GM23338 (cell line): ENCODE data around the gene KHDC1. TPM values are rescaled to one million over a fixed set of nuclear protein-coding genes. Genes with fewer than 3 reads are reported as not detected.

Experiments used
- ATAC-seq: fragments of 200-7000 bp; cut with Tn5 transposase; 3 replicates; pipeline ENCODE4 v1.9.1; 2020
- DNase-seq: peaks from one replicate; pipeline ENCODE4 v3.0.0-alpha.2; 2015; ENCODE audit warnings: low spot score
- H2AFZ ChIP-seq: fragments of 200-600 bp; sonication (generic); 2 replicates; pipeline ENCODE4 v1.8.0; 2016; ENCODE audit warnings: antibody characterized with exemption, mild to moderate bottlenecking, moderate library complexity
- H3F3A ChIP-seq: fragments of 200-600 bp; sonication (generic); replicated peaks from 2 replicates; pipeline ENCODE4 v1.8.0; 2017; ENCODE audit warnings: antibody characterized with exemption, mixed run types, low read depth
- H3K27ac ChIP-seq: fragments of 200-600 bp; sonication (generic); 2 replicates; pipeline ENCODE4 v1.6.1; 2016; ENCODE audit warnings: low read depth
- H3K27me3 ChIP-seq: fragments of 200-600 bp; sonication (generic); 2 replicates; pipeline ENCODE4 v1.8.0; 2016; ENCODE audit warnings: mild to moderate bottlenecking, mixed run types, moderate library complexity; ENCODE audit not compliant: insufficient read depth
- H3K36me3 ChIP-seq: fragments of 200-600 bp; sonication (generic); 2 replicates; pipeline ENCODE4 v1.8.0; 2016; ENCODE audit warnings: mild to moderate bottlenecking; ENCODE audit not compliant: insufficient read depth
- H3K4me1 ChIP-seq: fragments of 200-600 bp; sonication (generic); 2 replicates; pipeline ENCODE4 v1.8.0; 2016; ENCODE audit warnings: mild to moderate bottlenecking, moderate library complexity; ENCODE audit not compliant: insufficient read depth
- H3K4me2 ChIP-seq: fragments of 200-600 bp; sonication (generic); 2 replicates; pipeline ENCODE4 v1.7.1; 2017; ENCODE audit warnings: mixed run types
- H3K4me3 ChIP-seq: fragments of 200-600 bp; sonication (generic); 2 replicates; pipeline ENCODE4 v1.6.1; 2016; ENCODE audit warnings: mixed run types
- H3K79me2 ChIP-seq: fragments of 200-600 bp; sonication (generic); replicated peaks from 2 replicates; pipeline ENCODE4 v1.8.0; 2017; ENCODE audit warnings: mild to moderate bottlenecking; ENCODE audit not compliant: insufficient read depth
- H3K9me2 ChIP-seq: fragments of 200-600 bp; sonication (generic); 2 replicates; pipeline ENCODE4 v1.8.0; 2017; ENCODE audit not compliant: insufficient read depth
- H4K20me1 ChIP-seq: fragments of 200-600 bp; sonication (generic); replicated peaks from 2 replicates; pipeline ENCODE4 v1.8.0; 2017; ENCODE audit warnings: mild to moderate bottlenecking; ENCODE audit not compliant: insufficient read depth
- H3K27ac Mint-ChIP-seq: 2 replicates; pipeline ENCODE4 v1.8.0; 2020; ENCODE audit warnings: inconsistent platforms, mild to moderate bottlenecking, moderate library complexity, mixed read lengths
- H3K27me3 Mint-ChIP-seq: 3 replicates; pipeline ENCODE4 v1.8.0; 2022; ENCODE audit warnings: low read depth, mild to moderate bottlenecking, moderate library complexity, mixed read lengths, inconsistent platforms; ENCODE audit not compliant: insufficient read depth, poor library complexity
- H3K36me3 Mint-ChIP-seq: 3 replicates; pipeline ENCODE4 v1.8.0; 2021; ENCODE audit warnings: low read depth, mild to moderate bottlenecking, inconsistent platforms, moderate library complexity, mixed read lengths
- H3K4me1 Mint-ChIP-seq: 3 replicates; pipeline ENCODE4 v1.8.0; 2020; ENCODE audit warnings: mild to moderate bottlenecking, inconsistent platforms, mixed read lengths
- H3K4me3 Mint-ChIP-seq: 3 replicates; pipeline ENCODE4 v1.8.0; 2021; ENCODE audit warnings: moderate library complexity, mild to moderate bottlenecking, inconsistent platforms, mixed read lengths
- H3K9me3 Mint-ChIP-seq: 3 replicates; pipeline ENCODE4 v1.8.0; 2020; ENCODE audit warnings: moderate library complexity, mild to moderate bottlenecking, inconsistent platforms, mixed read lengths
- CREB1 ChIP-seq: fragments of 250-450 bp; sonication (Bioruptor Pico); IDR thresholded peaks from 2 replicates; pipeline ENCODE4 v1.5.0; 2020; ENCODE audit warnings: low read depth, mild to moderate bottlenecking, moderate library complexity
- EZH2 ChIP-seq: fragments of 200-600 bp; sonication (generic); IDR thresholded peaks from one replicate; pipeline ENCODE4 v1.8.0; 2017; ENCODE audit warnings: antibody characterized with exemption, mild to moderate bottlenecking, low read depth; ENCODE audit not compliant: unreplicated experiment
- JUNB ChIP-seq: IDR thresholded peaks from one replicate; pipeline ENCODE4 v1.6.1; 2016; ENCODE audit warnings: antibody characterized with exemption; ENCODE audit not compliant: unreplicated experiment
- STAT1 ChIP-seq: IDR thresholded peaks from one replicate; pipeline ENCODE4 v1.6.1; 2016; ENCODE audit warnings: antibody characterized with exemption; ENCODE audit not compliant: unreplicated experiment
- ZNF114 ChIP-seq: fragments of 250-450 bp; sonication (Bioruptor Pico); IDR thresholded peaks from 2 replicates; pipeline ENCODE4 v1.5.0; 2020; ENCODE audit warnings: mild to moderate bottlenecking, moderate library complexity
- ZNF331 ChIP-seq: fragments of 250-450 bp; sonication (Bioruptor Pico); IDR thresholded peaks from 2 replicates; pipeline ENCODE4 v1.5.0; 2020; ENCODE audit warnings: low read depth, mild to moderate bottlenecking, moderate library complexity
- polyA plus RNA-seq: library from polyadenylated mRNA; unstranded; fragments of >200 nt; fragmentation: Nextera tagmentation; extraction: Ambion mirVana; gene quantifications from 2 replicates; pipeline ENCODE4 v1.2.1, GENCODE V29; 2016
- total RNA-seq: library from RNA; depleted of rRNA; stranded (reverse); fragments of >200 nt; shearing (Covaris generic); gene quantifications from 2 replicates; pipeline ENCODE4 v1.2.3, GENCODE V29; 2014
- TF ChIP-seq, protein P1 (sequence below): IDR thresholded peaks from one replicate; pipeline ENCODE4 v1.6.1; 2018; ENCODE audit warnings: antibody characterized with exemption; ENCODE audit not compliant: unreplicated experiment

KHDC1 gene
- total and polyA plus RNA-seq, 2 experiments from 2014 or later = 5.6 to 6.9 TPM

DNA sequence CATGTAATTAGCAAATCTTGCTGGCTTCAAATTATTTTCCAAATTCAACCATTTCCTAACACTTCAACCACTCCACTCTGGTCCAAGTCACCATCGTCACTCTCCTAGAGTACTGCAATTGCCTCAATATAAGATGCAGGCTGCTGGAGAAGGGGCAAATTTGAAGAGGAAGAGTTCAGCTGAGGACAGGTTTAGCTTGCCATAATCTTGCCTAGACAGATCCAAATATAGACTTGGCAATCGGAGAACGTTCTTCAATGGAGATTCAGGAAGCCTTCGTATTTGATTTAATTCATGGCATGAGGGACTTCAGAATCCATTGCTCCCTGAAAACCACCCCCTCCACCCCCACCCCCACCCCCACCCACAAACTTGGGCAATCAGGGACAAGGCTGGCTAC lies 22.3 kb downstream of the KHDC1 start:
- Mint-ChIP-seq H3K36me3 (no peaks in the 10 kb centered on the region), H3K27ac (no peak overlapping the region)

DNA sequence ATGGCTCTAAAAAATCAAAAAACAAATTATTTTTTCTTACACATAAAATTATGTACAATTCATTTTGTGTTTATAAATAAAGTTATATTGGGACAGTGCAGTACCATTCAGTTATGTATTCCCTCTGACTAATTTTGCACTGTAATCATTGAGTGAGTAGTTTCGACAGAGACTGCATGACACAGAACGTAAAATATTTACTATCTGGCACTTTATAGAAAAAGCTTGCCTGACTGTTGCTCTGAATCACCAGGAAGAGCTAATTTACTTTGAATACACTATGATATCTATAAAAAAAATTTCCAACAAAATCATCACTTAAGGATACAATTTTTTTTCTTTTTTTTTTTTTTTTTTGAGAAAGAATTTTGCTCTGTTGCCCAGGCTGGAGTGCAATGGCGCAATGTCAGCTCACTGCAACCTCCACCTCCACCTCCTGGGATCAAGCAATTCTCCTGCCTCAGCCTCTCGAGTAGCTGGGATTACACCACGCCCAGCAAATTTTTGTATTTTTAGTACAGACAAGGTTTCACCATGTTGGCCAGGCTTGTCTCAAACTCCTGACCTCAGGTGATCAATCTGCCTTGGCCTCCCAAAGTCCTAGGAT lies 26.7 kb downstream of the KHDC1 start:
- Histone ChIP-seq H3K79me2 (no peaks in the 10 kb centered on the region), H4K20me1 (no peaks in the 10 kb centered on the region), H3K9me2 (no peaks in the 10 kb centered on the region), H3K27ac (no peak overlapping the region), H3K27me3 (no peaks in the 10 kb centered on the region), H3K36me3 (no peaks in the 10 kb centered on the region), H3K4me2 (no peak overlapping the region), H2AFZ (no peak overlapping the region), H3K4me3 (no peak overlapping the region), H3F3A (no peaks in the 10 kb centered on the region), H3K4me1 (peaks cover 7% of the 10 kb centered on the region; the same call in 1 of the 2 replicates)
- Mint-ChIP-seq H3K4me1 (peaks cover 5% of the 10 kb centered on the region; the same call in 1 of the 3 replicates), H3K27ac (no peak overlapping the region), H3K36me3 (no peaks in the 10 kb centered on the region), H3K4me3 (no peak overlapping the region), H3K27me3 (peaks cover 5% of the 10 kb centered on the region), H3K9me3 (no peaks in the 10 kb centered on the region)
- DNase-seq = no peak
- no peak for ATAC-seq
- TF ChIP-seq STAT1 = no peak

More for the DNA sequence above, 22.3 kb downstream of the KHDC1 start:
- Mint-ChIP-seq H3K4me3 (no peak overlapping the region), H3K27me3 (peaks cover 4% of the 10 kb centered on the region), H3K9me3 (no peaks in the 10 kb centered on the region), H3K4me1 (no peaks in the 10 kb centered on the region)
- Histone ChIP-seq H2AFZ (no peak overlapping the region), H3K36me3 (no peaks in the 10 kb centered on the region), H3F3A (no peaks in the 10 kb centered on the region), H3K4me2 (no peak overlapping the region), H3K9me2 (no peaks in the 10 kb centered on the region; the same call in 1 of the 2 replicates), H4K20me1 (no peaks in the 10 kb centered on the region), H3K4me3 (no peak overlapping the region), H3K27me3 (no peaks in the 10 kb centered on the region), H3K4me1 (no peaks in the 10 kb centered on the region), H3K27ac (no peak overlapping the region), H3K79me2 (no peaks in the 10 kb centered on the region)
- DNase-seq = no peak
- no peak for TF ChIP-seq JUNB
- TF ChIP-seq CREB1 = no peak
- no peak for TF ChIP-seq STAT1
- ATAC-seq = no peak

DNA sequence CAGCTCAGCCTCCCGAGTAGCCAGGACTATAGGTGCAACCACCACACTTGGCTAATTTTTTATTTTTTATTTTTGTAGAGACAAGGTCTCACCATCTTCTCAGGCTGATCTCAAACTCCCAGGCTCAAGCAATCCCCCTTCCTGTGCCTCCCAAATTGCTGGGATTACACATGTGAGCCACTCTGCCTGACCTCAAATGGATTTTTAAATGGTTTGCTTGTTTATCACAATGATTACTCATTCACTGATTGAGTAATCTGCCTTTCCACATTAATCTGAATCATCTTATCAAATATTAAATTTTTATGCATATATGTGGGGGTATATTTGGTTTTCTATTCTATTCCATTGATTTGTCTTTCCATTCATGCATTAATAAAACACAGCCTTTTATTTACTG lies 28.3 kb downstream of the KHDC1 start:
- Histone ChIP-seq H3K9me2 (no peaks in the 10 kb centered on the region), H3K4me3 (no peak overlapping the region), H3F3A (no peaks in the 10 kb centered on the region), H2AFZ (no peak overlapping the region), H3K79me2 (no peaks in the 10 kb centered on the region), H3K4me2 (no peak overlapping the region), H3K4me1 (peaks cover 7% of the 10 kb centered on the region; the same call in 1 of the 2 replicates), H3K36me3 (no peaks in the 10 kb centered on the region), H3K27ac (no peak overlapping the region), H4K20me1 (no peaks in the 10 kb centered on the region), H3K27me3 (no peaks in the 10 kb centered on the region)
- ATAC-seq = no peak
- Mint-ChIP-seq H3K27me3 (peaks cover 5% of the 10 kb centered on the region), H3K36me3 (no peaks in the 10 kb centered on the region), H3K9me3 (no peaks in the 10 kb centered on the region), H3K27ac (no peak overlapping the region), H3K4me1 (peaks cover 5% of the 10 kb centered on the region; the same call in 1 of the 3 replicates), H3K4me3 (no peak overlapping the region)
- no peak for DNase-seq
- TF ChIP-seq EZH2 (no peak), ZNF114 (no peak), STAT1 (no peak), ZNF331 (CRISPR knock-in tag) (no peak)
- TF ChIP-seq, protein P1, sequence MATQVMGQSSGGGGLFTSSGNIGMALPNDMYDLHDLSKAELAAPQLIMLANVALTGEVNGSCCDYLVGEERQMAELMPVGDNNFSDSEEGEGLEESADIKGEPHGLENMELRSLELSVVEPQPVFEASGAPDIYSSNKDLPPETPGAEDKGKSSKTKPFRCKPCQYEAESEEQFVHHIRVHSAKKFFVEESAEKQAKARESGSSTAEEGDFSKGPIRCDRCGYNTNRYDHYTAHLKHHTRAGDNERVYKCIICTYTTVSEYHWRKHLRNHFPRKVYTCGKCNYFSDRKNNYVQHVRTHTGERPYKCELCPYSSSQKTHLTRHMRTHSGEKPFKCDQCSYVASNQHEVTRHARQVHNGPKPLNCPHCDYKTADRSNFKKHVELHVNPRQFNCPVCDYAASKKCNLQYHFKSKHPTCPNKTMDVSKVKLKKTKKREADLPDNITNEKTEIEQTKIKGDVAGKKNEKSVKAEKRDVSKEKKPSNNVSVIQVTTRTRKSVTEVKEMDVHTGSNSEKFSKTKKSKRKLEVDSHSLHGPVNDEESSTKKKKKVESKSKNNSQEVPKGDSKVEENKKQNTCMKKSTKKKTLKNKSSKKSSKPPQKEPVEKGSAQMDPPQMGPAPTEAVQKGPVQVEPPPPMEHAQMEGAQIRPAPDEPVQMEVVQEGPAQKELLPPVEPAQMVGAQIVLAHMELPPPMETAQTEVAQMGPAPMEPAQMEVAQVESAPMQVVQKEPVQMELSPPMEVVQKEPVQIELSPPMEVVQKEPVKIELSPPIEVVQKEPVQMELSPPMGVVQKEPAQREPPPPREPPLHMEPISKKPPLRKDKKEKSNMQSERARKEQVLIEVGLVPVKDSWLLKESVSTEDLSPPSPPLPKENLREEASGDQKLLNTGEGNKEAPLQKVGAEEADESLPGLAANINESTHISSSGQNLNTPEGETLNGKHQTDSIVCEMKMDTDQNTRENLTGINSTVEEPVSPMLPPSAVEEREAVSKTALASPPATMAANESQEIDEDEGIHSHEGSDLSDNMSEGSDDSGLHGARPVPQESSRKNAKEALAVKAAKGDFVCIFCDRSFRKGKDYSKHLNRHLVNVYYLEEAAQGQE = no peak
